Psoas muscle (tissue), 8 donors: ENCODE data around the gene PLAGL2. TPM values are rescaled to one million over a fixed set of nuclear protein-coding genes. Genes with fewer than 3 reads are reported as not detected.

Experiments used
- ATAC-seq, 4 donors: fragments of 200-7000 bp; cut with Tn5 transposase; one replicate each; pipeline ENCODE4 v1.9.1; 2020; ENCODE audit warnings: moderate library complexity in 3 of 4, mild to moderate bottlenecking in 2 of 4
- DNase-seq, 2 donors: peaks; one replicate each; pipeline ENCODE4 v3.0.0-alpha.2; 2020
- H3K27ac ChIP-seq: fragments of 200-600 bp; one replicate; pipeline ENCODE4 v1.8.0; 2022
- H3K27me3 ChIP-seq, 3 donors: fragments of 200-600 bp in 1 of 3; one replicate each; pipeline versions ENCODE4 v1.6.1 to v1.8.0; 2013 to 2022; ENCODE audit warnings: low read length in 2 of 3, mild to moderate bottlenecking in 2 of 3, moderate library complexity in 1 of 3; ENCODE audit not compliant: insufficient read depth in 3 of 3
- H3K36me3 ChIP-seq, 2 donors: fragments of 200-600 bp in 1 of 2; one replicate each; pipeline versions ENCODE4 v1.6.1 to v1.8.0; 2013 to 2022; ENCODE audit warnings: low read depth in 1 of 2, mild to moderate bottlenecking in 1 of 2, moderate library complexity in 1 of 2; ENCODE audit not compliant: insufficient read depth in 1 of 2
- H3K4me1 ChIP-seq: fragments of 200-600 bp; one replicate; pipeline ENCODE4 v1.8.0; 2022
- H3K4me3 ChIP-seq: fragments of 200-600 bp; one replicate; pipeline ENCODE4 v1.8.0; 2022; ENCODE audit warnings: mild to moderate bottlenecking
- H3K9me3 ChIP-seq: fragments of 200-600 bp; one replicate; pipeline ENCODE4 v1.8.0; 2022
- WGBS, 3 donors: extraction: QIAGEN DNeasy Blood & Tissue Kit; methylation state at CpG; one replicate each; pipeline versions ENCODE4 v1.1.6 to v1.1.7; 2013; 5-methylcytosine and 5-hydroxymethylcytosine counted together
- intact Hi-C, 2 donors: fragments of 100-400 bp; cut with DNase I; formaldehyde crosslinking; loops; one replicate each; pipeline versions ENCODE4 v1.11.0 to v1.14.2; 2022
- polyA plus RNA-seq, 3 donors: library from polyadenylated mRNA; stranded (reverse); fragments of 200-250 nt; gene quantifications; one replicate each; pipeline ENCODE4 v1.2.3, GENCODE V29; 2013
- total RNA-seq, 4 donors: library from RNA; stranded (reverse); fragmentation: NEBNext Ultra II Directional in 2 of 4; extraction: Animal tissue kit (Norgen Biotek cat#: 25700) in 2 of 4; gene quantifications; one replicate each; pipeline versions ENCODE4 v1.2.1 to v1.2.4, GENCODE V29; 2021 to 2023
- TF ChIP-seq, protein P1 (sequence below): fragments of 200-600 bp; IDR thresholded peaks from one replicate; pipeline ENCODE4 v1.8.0; 2022; ENCODE audit warnings: antibody characterized with exemption
- donor health status: healthy with polysubstance abuse.
- donor health status: DM: no; HTN: no; CAD: no; lungs with moderate emphysema.
- donor health status: Bipolar disorder and iron deficiency.
- donor health status: healthy.
- donor health status: DM: yes; HTN: yes; CAD: no.
- donor health status: DM: no; HTN: no; CAD: no.
- donor health status: DM: no; HTN: no; CAD: no.
- donor health status: DM: yes; HTN: yes; CAD: no.

PLAGL2 gene
- total and polyA plus RNA-seq, 7 donors = 1.7 to 9.6 (median 5.2) TPM

DNA sequence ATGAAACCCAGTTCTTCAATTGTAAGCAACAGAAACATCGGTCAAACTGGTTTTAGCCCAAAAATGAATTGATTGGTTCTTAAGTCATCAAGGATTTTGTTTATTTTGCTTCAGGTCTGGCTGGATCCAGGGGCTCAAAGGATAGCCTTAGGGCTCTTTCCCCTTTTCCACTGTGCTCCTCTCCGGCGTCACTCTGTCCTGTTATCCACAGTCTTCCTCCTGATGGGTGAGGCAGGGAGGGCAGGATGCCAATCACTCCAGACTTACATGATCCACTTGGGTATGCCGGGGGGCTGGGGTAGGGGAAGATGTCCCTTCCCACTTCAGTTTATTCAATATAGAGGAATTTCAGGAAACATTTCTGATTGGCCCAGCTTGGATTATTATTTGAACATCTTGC lies 40.0 kb downstream of the PLAGL2 start:
- H3K4me1 ChIP-seq = no peaks in the 10 kb centered on the region
- DNase-seq (no peak), ATAC-seq (no peak)
- H3K4me3 ChIP-seq = no peak overlapping the region
- peaks cover 3 to 41% of the 10 kb centered on the region in 2 donors for H3K36me3 ChIP-seq
- intact Hi-C loops = no loop called here
- H3K27me3 ChIP-seq = no peaks in the 10 kb centered on the region
- H3K27ac ChIP-seq = no peak overlapping the region
- no peaks in the 10 kb centered on the region for H3K9me3 ChIP-seq
- 94 to 98% (median 96%) methylated on average over 4 of the region's 4 CpGs for WGBS, 3 donors
- TF ChIP-seq, protein P1, sequence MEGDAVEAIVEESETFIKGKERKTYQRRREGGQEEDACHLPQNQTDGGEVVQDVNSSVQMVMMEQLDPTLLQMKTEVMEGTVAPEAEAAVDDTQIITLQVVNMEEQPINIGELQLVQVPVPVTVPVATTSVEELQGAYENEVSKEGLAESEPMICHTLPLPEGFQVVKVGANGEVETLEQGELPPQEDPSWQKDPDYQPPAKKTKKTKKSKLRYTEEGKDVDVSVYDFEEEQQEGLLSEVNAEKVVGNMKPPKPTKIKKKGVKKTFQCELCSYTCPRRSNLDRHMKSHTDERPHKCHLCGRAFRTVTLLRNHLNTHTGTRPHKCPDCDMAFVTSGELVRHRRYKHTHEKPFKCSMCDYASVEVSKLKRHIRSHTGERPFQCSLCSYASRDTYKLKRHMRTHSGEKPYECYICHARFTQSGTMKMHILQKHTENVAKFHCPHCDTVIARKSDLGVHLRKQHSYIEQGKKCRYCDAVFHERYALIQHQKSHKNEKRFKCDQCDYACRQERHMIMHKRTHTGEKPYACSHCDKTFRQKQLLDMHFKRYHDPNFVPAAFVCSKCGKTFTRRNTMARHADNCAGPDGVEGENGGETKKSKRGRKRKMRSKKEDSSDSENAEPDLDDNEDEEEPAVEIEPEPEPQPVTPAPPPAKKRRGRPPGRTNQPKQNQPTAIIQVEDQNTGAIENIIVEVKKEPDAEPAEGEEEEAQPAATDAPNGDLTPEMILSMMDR = no peak

DNA sequence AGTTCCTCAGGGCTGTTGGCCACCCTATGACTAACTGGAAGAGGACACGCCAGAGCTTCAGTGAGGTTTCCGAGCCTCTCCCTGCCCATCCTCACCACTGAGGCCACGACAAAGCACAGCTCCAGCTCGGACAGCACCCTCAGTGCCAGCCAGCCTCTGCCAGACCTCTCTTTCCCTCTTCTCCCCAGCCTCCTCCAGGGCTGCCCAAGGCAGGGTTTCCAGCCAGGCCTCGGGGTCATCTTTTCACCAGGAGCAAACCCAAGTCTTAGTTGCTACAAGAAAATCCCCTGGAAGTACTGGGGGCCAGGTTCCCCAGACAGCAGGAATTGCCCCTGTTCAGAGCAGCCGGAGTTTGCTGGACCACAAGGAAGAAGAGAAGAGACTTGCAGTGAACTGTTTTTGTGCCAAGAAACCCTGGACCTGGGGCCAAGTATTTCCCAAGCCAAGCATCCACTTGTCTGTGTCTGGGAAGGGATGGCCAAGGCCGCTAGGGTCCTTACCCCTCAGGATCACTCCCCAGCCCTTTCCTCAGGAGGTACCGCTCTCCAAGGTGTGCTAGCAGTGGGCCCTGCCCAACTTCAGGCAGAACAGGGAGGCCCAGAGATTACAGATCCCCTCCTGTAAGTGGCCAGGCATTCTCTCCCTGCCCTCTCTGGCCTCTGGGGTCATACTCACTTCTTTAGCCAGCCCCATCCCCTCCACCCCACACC lies 41.6 kb downstream of the PLAGL2 start:
- Histone ChIP-seq H3K27me3 (no peaks in the 10 kb centered on the region), H3K4me1 (no peaks in the 10 kb centered on the region), H3K36me3 (peaks cover 6 to 57% of the 10 kb centered on the region in 2 donors), H3K9me3 (no peaks in the 10 kb centered on the region), H3K27ac (no peak overlapping the region), H3K4me3 (no peak overlapping the region)
- ATAC-seq (peak in 3 of 4 donors; percentile 14 to 40 (median 35)), DNase-seq (no peak)
- WGBS, 3 donors = 71 to 87% (median 77%) methylated on average over 8 of the region's 8 CpGs
- TF ChIP-seq, protein P1 = no peak
- intact Hi-C loops = no loop called here

DNA sequence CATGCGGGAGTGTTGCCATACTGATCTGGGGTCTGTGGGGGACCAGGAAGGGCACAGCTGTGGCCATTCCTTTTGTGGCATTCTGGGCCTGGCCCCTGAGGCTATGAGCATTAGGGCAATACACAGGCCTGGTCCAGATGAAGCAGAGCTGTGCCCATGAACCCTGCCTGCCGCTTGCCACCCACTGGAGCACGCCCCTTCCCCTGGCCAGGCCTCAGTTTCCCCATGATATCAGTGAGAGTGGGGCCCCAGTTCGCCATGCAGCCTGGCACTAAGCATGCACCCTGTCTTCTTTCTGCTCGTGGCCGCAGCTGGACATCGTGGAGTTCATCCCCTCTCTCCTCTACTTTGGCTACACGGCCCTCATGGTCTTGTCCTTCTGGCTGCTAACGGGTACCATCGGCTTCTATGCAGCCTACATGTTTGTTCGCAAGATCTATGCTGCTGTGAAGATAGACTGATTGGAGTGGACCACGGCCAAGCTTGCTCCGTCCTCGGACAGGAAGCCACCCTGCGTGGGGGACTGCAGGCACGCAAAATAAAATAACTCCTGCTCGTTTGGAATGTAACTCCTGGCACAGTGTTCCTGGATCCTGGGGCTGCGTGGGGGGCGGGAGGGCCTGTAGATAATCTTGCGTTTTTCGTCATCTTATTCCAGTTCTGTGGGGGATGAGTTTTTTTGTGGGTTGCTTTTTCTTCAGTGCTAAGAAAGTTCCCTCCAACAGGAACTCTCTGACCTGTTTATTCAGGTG lies 42.4 kb downstream of the PLAGL2 start:
- TF ChIP-seq, protein P1 = no peak
- H3K36me3 ChIP-seq = peaks cover 6 to 65% of the 10 kb centered on the region in 2 donors
- no peaks in the 10 kb centered on the region for H3K4me1 ChIP-seq
- H3K27ac ChIP-seq = no peak overlapping the region
- intact Hi-C loops = no loop called here
- ATAC-seq = no peak
- H3K4me3 ChIP-seq = no peak overlapping the region
- H3K9me3 ChIP-seq = no peaks in the 10 kb centered on the region
- H3K27me3 ChIP-seq = no peaks in the 10 kb centered on the region
- no peak for DNase-seq
- WGBS, 3 donors = 86 to 87% (median 86%) methylated on average over 21 of the region's 21 CpGs

GRCh38 chr20:32163951-32164350 lies 43.6 kb downstream of the PLAGL2 start:
- Histone ChIP-seq H3K36me3 (peaks cover 6 to 77% of the 10 kb centered on the region in 2 donors), H3K27ac (no peak overlapping the region), H3K4me3 (no peak overlapping the region), H3K27me3 (no peaks in the 10 kb centered on the region), H3K9me3 (no peaks in the 10 kb centered on the region), H3K4me1 (no peaks in the 10 kb centered on the region)
- TF ChIP-seq, protein P1 = no peak
- no peak for DNase-seq
- intact Hi-C loops = no loop called here
- WGBS, 3 donors = 78 to 81% (median 79%) methylated on average over 5 of the region's 5 CpGs
- ATAC-seq = no peak
